NCI-H146 treated with DMSO at 0.1 percent for 48 hours (cell line): ENCODE results near the gene KCNC1.
A peak's percentile ranks its signal among the peaks of the same experiment; 100 is the strongest.

ENCODE experiments used
- DNase-seq: peaks from one replicate; lab custom pipeline; 2025; ENCODE audit not compliant: unreplicated experiment; lab: John Stamatoyannopoulos, UW

KCNC1 gene

DNA sequence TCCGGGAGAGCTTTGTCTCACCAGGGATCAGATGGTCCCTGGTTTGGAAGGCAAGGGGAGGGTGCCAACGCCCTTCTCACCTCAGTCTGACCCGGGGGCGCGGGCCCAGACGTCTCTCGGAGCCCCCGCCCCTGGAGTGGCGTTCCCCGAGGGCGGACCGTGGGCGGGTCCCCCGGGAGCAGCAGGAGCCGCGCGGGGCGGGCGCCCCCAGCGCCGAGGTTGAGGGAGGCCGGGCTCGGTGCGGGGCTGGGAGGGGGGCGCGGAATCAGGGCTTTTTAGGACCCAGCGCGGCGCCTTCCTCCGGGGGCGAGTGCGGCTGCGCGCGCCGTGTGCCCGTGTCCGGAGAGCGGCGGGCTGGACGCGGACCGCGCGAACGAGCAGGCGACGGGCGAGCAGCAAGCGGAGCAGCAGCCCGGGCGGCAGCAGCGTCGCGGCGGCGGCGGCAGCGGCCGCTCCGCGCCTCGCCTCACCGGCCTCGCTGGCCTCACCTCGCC lies at the start of gene KCNC1:
Gene KCNC1, plus strand, starts transcription at position 364 of the 494 bp plus-strand sequence. CDS start 1,222 bp downstream, outside the sequence.
- DNase-seq, result peak; percentile 14

DNA sequence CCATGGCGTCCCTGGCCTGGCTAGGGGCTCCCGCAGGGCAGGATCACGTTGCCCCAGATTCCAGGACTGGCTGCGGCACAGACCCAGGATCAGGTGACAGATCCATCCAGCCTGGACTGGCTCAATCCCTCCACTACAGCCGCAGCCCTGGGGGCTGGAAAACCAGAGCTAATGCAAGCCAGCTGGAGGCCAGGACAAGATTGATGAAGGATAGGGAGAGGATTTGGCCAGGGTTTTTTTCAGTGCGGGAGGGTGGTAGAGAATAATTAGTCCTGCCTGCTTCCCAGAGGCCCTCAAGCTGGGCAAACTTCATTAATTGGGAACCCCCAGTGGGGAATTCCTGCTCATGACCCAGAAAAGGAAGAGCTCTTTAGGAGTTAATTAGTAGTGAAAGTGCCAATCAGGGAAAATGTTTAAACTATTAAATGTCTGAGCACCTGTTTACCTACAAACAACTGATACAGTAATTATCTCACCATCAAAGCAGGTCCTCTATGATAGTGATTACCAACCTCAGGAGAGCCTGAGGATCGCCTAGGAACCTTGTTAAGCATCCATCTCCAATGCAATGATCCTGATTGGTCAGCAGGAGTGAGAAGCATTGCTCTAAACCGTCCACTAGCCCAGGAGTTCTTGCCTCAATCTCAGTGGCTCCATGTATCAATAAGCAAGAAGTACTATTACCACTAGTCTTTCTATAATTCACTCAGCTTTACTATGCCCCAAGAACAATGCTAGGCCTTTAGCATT lies 48.2 kb upstream of the KCNC1 start:
- DNase-seq, result peak; percentile 40

DNA sequence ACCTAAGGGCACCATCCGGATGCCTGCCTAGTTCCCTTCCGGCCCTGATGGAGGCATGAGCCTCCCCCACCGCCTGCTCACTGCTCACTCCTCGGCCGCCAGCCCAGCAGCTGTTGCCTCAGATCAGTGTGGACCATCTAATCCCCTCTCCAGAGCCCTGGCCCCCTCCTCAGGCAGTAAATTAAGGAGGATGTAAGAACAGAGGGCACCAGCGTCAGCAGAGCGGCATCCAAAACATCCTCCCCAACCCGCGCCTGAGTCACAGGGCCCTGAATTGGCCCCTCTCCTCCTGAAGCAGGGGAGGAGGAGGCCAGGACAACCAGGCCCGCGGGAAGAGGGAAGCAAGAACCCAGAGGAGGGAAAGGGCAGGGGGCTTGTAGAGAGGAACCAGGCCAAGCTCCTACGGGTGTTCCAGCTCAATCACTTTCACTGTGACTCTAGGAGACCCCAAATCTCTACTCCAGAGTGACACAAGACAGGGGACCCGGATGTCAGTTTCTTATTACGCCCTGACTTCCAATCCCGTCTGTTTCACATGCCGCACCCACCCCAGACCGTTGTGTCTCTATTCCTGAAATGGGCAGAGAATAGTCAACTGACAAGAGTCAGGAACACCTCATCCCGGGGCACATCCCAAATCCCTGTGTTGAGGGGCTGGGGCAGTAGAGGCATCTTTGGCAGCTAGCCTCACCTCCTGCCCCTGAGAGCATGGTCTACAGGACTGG lies 46.5 kb upstream of the KCNC1 start:
- no peak for DNase-seq

DNA sequence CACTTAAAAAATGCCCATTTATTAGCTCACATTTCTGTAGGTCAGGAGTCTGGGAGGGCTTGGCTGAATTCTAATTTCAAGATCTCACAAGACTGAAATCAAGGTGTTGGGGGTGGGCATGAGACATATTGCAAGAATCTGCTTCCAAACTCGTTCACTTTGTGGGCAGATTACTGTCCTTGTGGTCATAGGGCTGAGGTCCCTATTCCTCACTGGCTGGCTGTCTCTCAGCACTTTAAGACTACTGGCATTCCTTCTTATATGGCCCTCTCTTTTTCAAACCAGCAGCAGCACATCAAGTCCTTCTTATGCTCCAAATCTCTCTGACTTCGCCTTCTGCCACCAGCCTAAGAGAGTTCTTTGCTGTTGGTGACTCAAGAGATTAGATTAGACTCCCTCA lies 43.0 kb upstream of the KCNC1 start:
- no peak for DNase-seq

DNA sequence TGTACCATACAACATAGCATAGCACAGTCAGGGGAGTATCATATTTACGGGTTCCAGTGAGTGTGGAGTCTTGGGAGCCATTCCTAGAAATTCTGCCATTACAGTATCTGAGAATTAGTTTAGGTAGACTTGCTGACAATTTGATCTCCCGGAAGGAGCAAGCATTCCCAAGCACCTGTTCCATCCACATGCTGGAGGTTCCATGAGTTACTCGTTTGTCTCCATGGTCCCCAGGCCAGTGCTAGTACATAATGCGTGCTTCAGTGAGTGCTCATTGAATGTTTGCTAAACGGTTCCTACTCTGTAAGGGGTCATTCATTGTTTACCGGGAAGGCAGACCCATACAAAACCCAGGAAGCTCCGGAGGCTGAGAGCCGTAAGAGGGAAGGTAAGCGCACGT lies 42.6 kb upstream of the KCNC1 start:
- DNase-seq, result peak; percentile 15

DNA sequence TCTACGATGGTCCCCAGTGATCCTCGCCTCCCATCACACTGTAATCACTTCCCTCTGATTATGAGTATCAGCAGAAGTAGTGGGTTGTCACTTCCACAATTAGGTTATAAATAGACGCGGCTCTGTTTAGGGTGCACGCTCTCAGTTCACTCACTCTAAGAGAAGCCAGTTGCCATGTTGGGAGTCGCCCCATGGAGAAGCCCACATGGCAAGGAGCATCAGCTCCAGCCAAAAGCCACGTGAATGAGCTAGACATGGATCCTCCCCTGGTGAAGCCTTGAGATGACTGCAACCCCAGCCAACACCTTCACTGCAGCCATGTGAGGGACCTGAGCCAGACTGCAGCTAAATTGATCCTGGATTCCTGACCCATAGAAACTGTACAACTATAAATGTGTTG lies 41.6 kb upstream of the KCNC1 start:
- DNase-seq, result no peak

DNA sequence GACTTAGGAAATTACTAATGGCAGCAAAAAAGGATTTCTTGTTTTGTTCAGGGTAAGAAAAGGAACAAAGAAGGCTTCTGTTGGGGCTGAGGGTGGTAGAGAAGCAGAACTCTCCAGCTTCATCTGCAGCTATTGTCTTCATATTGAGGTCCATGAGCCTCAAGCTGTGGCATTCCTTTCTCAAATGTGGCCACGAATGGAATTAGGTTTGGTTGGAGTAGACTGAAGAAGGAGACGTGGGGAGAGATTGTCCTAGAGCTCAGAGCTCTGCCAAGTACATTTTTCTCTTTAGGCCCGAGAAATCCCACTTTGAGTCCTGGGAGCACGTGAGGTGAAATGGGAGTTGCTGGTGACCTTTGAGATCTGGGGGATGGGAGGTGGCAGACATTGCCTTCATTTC lies 41.0 kb upstream of the KCNC1 start:
- no peak for DNase-seq

DNA sequence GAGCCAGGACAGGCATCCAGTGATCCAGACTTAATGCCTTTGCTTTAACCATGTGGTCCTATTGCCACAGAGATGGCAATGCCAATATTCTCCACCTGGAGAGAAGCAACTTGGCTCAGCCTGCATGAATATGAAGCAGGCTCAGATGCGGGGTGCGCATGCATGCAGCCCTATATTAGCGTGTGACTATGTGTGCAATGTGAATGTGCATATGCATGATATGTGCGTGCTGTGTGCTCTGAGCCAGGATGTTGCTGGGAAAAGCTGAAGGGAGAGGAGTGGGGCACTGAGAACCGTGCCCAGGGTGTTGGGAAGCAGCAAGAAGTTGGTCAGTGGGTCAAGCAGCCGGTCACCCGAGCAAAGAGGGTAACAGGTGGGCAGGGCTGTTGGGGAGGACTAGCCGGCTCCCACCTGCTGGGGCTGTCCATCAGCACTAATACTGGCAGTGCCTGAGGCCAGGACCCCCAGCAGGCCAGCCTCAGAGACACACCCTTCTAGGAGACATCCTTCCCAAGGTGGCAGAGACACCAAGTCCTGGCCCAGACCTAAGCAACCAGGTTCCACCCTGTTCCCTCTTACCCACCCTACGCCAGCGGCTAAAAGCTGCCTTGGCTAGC lies 40.0 kb upstream of the KCNC1 start:
- no peak for DNase-seq

DNA sequence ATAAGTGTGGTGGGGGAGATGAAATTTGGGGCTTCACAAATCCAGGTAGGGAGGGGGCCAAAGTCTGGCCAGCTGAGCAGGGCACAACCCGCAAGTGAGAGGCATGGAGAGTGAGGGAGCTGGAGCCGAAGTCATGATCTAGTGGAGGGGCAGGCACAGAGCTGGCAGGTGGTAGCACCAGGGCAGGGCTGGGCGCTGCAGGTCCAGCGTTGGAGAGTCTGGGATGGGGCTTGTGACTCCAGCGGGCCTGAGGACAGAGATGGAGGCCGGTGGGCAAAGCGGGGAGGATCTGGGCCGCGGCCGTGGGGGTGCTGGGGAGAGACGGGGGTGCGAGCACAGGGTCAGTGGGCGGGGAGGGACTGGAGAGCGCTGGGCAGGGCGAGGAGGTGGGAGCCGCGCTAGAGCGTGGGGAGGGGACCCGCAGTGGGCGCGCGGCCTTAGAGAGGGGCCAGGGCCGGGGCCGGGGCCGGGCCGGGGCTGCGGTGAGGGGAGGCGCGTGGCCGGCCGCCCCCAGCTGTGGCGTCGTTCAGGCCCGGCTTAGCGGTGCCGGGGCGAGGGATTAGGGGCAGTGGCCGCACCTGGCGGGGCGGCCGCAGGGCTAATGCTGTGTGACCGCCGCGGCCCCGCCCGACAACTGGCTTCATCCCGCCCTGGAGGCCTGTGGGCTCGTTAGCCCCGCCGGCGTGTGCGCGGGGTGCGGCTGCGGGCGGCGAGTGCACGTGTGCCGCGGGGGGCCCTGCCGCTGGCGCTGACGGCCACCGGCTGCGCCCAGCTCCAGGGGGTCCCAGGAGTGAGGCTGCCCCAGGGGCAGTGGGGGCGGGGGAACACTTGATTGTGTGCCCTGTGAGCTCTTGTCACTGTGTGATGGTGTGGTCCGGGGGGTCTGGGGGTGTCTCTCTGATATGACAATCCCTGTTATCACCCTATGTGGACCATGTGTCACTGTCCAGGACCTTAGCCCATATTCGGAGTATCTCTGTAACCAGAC lies 38.8 kb upstream of the KCNC1 start:
- no peak for DNase-seq

DNA sequence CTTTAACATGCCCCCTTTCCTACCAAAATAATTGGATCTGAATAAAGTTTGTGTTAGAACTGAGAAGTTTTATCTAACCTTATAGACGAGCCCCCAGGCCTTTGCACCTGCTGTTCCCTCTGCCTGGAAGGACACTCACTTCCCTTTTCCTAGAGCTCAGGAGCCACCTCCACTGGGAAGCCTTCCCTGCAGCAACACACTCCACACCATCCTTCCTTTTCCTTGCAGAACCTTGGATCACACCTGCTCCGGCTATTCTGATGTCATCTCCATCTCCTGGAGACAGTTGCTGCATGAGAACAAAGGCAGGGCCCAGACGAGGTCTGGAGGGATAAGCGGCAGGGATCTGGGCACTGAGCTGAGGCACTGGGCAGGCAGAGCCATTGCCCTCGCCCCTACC lies 37.8 kb upstream of the KCNC1 start:
- DNase-seq, result no peak

DNA sequence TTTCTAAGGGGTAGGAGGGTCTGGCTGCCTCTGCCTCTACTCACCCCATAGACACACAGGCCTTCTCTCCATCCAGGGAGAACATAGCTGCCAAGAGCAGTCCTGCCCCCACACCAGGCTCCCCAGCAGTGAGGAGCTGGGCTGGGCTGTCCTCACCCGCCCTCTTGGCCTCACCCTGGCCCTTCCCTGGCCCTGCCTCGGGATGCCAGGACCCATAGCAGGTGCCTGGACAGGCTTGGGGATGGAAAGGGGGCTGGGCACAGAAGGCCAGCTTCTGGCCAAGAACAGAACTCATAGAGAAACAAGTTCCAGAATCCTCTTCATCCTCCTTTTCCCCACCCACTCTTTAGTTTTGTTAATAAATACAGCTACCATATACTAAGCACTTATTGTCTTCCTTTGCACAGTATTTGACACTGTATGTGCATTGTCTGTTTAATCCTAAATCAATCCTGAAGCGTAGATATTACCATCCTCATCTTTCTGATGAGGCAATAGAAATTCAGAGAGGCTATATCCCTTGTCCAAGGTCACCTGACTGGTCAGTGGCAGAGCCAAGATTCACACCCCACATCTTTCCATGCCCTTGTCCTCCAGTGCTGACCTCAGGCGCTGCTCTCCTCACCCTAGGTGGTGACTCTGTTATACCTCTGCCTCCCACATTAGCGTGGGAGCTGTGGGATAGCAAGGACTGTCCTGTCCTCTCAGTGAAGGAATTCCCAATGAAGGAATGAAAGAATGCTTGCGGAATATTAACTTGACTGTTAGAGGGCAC lies 37.2 kb upstream of the KCNC1 start:
- DNase-seq, result no peak

DNA sequence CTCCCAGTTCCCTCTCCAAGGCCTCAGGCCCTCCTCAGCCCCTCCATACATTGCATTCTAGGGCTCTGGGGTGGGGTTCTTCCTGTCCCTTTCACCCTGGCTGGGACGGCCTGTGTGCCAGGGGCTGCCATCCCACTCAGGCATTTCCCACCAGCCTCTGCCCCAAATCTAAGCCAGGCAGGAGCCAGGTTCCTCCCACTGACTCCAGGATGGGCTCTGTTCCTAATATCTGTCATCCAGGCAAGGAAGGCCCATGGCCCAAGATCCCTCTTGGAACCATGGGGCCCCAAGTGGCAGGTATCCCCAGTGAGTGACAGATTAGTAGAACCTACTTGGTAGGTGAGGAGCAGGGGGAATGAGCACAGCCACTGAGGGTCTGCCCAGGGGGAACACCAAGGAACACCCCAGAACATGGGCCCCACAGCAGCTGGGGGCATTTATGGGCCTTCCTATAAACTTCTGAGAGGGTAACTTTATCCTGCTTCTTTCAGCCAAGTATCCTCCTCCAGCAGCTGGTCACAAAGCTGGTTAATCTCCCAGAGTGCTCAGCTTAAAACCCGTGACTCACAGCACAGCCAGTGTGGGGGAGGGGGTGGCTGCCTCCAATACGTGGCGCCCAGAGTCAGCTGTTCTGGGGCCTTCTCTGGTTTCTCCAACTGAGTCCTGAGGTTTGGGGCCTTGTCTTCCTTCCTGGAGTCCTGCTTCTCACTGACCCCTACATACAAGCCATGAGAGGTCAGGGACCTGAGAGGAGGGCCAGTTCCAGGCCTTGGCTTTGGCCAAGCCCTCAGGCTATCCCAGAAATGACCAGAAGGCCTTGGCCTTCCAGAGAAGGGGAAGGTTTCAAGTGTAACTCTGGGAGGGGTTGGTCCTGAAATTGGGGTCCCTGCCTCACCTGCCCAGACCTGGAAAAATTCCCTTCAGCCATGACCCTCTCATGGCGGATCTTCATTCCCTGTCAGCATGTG lies 35.1 kb upstream of the KCNC1 start:
- DNase-seq, result no peak

DNA sequence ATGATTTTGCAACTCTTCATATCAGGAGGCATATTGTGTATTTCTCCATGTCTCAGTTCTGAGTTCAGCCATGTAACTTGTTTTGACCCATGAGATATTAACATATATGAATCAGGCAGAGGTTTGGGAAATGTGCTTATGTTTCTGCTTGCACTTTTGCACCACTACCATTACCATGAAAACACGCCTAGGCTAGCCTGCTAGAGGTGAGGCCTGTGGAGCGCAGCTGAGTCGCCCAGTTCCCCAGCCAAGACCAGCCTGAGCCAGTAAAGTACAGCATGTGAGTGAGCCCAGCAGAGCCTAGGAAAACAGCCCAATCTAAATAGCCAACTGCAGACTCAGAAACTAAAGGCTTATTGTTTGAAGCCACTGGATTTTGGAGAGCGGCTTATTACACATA lies 33.6 kb upstream of the KCNC1 start:
- DNase-seq, result no peak

DNA sequence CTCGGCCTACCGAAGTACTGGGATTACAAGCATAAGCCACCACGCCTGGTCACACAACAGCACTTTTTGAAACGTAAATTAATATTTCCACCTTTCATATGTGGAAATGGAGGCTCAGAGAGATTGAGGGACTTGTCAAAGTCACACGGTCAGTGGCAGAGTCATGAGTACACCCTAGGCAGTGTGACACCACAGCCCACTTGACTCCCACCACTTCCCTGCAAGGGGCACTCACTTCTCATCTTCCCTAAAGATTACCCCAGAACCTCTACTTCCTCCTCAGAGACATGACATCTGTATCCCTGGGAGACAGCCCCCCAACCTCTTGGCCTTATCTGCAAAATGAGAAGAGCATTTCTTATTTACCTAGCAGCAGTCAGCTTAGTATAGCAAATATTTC lies 31.7 kb upstream of the KCNC1 start:
- no peak for DNase-seq

DNA sequence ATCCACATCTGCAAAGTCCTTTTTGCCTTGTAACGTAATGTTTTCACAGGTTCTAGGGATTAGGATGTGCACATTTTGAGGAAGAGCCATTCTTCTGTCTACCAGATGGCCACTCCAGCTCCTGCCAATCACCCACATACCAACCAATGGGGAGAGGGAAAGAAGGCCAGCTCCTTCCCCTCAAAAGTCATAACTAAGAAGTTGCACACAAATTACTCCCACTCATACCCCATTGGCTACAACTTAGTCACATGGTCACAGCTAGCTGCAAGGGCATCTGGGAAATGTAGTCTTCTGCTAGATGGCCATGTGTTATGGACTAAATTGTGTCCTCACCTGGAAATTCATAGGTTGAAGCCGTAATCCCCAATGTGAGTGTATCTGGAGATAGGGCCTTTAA lies 30.6 kb upstream of the KCNC1 start:
- no peak for DNase-seq

DNA sequence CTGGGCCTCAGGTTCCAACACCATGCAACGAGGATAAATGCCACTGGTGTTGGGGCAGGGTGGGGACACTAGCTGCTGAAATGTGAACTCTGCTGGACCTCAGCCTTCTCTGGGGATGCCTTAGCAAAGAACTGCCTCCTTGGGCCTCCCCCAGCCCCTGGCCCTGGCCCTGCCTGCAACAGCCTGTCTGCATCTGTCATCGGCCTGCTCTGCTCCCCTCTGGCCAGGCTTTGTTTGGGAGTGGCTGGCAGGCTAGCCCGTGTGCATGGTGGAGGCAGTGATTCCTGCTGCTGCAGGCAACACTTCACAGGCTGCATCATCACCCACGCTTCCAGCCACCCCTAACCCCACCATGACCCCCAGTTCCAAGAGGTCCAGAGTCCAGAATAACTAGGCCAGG lies 26.8 kb upstream of the KCNC1 start:
- DNase-seq, result no peak

DNA sequence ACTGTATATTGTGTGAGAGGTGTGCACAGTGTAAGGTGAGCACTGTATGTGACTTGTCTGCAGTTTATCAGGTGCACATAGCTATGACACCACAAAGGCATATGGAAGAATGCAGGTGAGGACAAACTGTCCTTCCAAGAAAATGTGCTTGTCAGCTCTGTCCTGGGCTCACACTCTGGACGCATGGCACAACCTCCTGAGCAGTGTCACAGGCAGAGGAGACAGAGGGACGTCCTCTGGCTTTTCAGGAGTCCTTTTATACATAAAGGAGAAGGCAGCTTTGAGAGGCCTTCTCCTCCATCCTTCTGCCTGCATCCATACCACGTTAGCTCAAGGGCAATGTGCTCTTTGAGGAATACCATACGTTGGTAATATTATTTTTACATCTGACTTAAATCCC lies 22.7 kb upstream of the KCNC1 start:
- DNase-seq, result no peak

DNA sequence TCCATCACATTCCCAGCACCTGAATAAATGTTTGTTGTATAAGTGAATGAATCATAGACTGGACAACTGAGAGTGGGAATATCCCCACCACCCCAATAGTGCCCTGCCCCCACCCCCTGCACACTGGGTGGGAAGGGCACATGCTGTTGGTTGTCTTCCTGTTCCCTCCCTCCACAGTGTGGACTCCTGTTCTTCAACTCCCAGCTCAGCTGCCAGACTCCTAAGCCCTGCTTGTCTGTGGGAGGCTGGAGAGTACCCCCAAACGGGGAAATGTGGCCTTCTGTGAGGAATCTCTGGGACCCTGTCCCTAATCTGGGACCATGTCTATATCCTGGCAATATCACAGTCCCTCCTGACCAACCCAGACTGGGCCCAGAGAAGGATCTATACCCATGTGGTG lies 20.7 kb upstream of the KCNC1 start:
- no peak for DNase-seq

DNA sequence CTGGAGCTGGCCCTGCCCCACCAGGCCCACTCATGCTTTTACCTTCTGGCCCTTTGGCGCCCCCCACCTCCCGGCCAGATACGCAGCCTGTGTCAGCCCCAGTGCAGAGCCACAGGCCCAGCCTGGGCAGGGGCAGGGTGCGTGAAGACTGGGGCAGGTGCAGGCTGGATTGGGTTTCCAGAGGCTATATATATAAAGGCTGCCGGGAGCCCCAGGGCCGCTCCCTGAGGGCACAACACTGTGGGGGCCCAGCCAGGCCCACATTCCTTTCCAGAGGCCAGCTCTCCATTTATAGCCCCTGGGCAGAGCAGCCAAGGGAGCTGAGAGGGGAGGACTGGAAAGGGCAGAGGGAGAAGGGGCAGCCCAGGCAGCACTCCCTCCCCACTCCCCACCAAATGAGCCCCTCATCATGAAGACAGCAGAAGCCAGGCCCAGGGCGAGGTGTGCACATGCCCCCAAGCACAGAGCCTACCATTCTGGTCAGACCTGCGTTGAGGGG lies 20.2 kb upstream of the KCNC1 start:
- DNase-seq, result peak; percentile 73
